Activated effector memory CD4-positive, alpha-beta T cell treated with Interleukin-2 at 50 U/mL for 16 hours (primary cell): ENCODE results near the gene TMEM181.
"Not testable (repeated sequence)": the region's sequence is repeated elsewhere in the genome, so short reads cannot be mapped to it uniquely, and the experiment has no call there.

Experiments used
- DNase-seq: peaks from one replicate; pipeline ENCODE4 v3.0.0-alpha.2; 2020

Gene TMEM181

DNA sequence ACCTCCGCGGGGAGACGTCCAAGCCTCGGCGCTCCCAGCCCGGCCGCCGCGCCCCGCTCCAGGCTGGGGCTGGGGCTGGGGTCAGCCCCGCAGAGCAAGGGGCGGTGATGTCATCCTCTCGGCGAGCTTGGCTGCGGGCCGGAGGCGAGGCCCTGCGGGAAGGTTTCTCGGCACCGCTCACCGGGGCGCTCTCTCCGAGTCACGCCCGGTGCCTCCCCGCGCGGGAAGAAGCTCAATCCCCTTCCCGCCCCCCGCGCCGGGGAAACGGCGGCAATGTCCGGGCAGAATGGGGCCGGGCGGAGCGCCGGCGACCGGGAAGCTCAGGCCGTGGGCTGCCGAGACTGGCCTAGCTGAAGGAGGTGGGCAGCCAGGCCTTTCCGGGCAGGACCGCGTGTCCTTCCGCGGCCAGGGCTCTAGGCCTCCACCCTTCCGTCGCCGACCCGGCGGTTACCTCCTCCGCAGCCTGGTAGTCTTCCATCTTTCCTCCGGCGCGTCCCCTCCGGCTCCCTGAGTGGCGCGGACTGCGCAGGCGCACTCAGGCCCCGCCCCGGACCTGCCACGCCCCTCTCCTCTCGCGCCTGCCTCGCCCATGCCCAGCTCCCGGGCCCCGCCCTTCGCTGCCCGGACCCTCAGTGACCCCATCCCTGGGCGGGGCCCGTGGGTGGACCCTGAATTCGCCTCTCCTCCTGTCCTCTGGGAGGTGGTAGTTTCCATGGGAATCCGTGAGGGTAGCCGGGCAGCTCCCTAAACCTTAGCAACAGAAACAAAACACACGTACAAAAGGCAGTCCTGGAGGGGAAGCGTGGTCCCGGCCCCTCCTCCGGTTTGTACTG is 84.6 kb downstream of the TMEM181 start, which contains the start of gene DYNLT1:
Gene DYNLT1 (minus strand): TSS at position 513 of the 833 bp plus-strand sequence. CDS start 35 bp downstream, at position 478.
- DNase-seq = peak; percentile 79

- DNase-seq = no peak
These were observed 85.5 kb downstream of the TMEM181 start for GRCh38 chr6:158645064-158646022.

DNA sequence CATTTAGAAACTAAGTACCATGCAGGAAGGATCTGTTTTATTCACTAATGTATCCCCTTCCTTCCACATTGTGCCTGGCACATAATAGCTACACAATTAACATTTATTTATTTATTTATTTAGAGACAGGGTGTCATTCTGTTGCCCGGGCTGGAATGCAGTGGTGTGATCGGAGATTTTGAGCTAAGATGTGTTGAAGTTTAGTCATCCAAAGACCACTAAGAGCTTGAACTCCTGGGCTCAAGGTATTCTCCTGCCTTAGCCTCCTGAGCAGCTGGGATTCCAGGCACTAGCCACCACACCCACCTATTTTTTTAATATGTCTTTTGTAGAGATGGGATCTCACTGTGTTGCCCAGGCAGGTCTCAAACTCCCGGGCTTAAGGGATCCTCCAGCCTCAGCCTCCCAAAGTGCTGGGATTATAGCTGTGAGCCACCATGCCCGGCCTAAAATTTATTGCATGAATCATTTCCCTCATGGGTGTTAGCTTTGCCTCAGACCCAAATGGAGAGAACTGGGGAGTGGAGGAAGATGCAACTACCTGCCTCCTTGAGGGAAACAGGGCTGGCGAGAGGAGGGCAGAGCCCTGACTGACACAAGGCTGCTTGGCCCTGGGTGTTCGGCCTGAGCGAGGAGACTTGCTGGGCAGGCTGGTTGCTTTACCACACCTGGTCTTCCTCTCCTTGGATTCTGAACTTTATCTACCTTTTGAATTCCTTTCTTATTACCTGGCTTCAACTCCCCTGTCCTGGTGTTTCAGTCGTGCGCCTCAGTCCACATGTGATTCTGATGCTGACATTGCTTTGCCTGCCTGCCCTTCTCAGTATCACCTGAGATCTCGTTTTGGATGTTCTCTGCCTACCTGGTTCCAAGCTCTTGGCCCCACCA is 86.4 kb downstream of the TMEM181 start:
- no peak for DNase-seq

DNA sequence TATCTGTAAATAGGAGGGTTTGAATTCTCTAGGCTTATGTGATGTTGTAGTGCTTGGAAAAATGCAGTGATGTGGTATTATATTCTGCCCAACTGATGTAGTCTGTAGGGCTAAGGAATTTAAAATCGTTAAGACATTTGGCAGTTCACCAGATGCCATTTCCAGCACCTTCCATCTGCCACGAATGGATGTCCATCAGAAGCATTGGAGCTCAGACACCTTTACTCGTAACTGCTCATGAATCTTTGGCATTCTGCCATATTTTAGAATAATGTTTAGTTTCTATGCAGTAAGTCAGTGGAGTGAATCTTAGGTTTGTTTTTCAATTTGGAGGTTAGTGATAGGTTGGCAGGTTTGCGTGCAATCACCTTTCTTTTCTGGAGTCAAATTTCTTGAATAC is 87.6 kb downstream of the TMEM181 start:
- no peak for DNase-seq

DNA sequence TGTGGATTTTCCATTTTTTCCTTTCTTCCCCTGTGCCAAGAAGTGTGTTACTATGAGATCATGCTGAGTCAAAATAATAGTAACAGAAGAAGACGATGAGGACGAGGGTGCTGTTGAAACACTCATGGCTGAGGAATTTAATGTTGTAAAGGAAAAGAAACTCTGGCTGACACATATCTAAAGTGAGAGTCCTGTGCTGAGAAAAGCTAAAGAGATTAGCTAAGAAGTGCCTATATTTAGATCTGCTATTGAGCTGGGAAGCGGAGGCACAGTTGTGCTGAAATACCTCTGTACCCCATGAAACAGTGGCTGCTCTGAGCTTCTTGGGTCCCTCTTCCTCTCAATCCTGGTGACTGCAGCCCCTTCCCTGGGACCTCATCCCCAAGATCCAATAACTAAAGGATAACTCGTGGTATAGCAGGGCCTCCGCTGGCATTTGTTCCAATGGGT is 88.8 kb downstream of the TMEM181 start:
- no peak for DNase-seq

DNA sequence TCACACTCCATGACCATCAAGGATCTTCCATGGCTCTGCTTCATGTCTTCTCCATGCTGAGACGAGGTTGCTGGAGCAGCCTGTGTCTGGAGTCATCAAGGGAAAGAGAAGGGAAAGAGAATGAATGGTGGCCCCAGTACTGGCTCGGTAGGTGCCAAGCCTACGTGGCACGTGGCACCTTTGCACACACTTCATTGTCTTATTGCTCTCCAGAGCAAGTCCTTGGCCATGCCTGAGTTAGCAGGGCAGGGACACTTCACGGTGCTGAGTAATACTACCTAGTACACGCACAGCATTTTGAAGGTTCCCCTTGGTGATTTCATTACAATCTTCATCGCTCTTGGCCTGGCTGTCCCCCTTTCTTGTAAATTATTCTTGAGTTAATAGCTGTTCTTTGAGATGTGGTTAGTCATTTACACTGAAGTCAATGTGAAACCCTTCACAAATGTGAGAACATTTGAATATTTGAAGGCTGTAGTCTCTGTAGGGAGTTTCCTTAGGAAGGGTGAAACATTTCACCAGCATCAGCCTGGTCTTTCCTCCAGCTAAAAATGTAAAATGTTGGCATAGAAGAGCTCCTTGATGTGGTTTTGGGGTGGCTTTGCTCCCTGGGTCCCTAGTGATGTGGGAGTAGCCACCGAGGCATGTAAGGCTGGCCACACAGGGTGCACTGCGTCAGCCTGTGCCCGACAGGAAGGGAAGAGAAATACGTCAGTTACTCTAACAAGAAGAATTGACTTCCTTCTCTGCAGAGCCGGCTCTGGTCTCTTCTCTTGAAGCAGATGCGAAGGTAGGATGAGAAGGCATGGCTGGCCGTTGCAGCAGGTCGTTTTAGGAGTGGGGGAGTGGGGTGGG is 89.6 kb downstream of the TMEM181 start, which contains the start of gene SYTL3:
Gene SYTL3 (plus strand): TSS at position 766 of the 855 bp plus-strand sequence. CDS start 13,215 bp downstream, outside the sequence.
- peak; percentile 56 for DNase-seq

DNA sequence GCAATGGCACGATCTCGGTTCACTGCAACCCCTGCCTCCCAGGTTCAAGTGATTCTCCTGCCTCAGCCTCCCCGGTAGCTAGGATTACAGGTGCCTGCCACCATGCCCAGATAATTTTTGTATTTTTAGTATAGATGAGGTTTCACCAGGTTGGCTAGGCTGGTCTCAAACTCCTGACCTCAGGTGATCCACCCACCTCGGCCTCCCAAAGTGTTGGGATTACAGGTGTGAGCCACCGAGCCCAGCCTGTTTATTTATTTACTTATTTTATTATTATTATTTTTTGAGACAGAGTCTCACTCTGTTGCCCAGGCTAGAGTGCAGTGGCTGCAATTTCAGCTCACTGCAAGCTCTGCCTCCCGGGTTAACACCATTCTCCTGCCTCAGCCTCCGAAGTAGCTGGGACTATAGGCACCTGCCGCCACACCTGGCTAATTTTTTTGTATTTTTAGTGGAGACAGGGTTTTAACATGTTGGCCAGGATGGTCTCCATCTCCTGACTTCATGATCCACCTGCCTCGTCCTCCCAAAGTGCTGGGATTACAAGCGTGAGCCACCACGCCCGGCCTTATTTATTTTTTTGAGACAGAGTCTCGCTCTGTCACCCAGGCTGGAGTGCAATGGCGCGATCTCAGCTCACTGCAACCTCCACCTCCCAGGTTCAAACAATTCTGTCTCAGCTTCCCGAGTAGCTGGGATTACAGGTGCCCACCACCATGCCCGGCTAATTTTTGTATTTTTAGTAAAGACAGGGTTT is 92.3 kb downstream of the TMEM181 start:
- DNase-seq = not testable (repeated sequence)

DNA sequence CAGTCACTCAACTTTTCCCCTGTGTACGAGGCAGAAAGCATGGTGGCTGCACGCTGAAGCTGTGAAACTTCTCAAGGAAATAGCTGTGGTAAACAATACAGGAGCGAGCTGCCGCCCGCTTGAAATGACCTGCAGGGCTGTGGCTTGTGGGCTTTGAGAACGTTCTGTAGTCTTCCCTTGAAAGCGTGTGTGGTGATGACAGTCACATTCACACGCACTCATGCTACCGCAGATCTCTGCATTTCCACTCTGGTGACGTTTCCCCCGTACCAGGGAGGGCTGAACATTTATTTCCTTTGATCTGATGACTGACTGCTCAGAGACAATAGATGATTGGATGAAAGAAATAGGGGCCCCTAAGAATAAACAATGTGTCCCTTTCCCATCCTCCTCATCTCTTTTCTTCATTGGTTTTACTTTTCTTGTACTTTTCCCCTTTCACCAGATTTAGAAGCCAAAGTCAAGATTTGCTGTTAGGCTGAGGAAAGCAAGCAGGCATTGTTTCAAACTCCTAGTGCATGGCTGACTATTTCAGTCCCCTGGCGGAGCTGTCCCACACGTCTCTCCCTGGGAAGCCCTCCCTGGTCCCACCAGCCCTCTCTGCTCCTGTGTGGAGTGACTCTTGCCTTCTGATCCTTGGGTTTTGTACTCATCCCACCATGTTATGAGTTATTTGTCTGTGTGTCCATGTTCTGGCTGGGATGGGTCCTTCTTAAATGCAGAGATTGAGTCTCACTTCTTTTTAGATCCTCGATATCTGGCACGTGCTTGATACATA is 93.9 kb downstream of the TMEM181 start:
- peak; percentile 82 for DNase-seq

GRCh38 chr6:158654498-158654897 is 94.6 kb downstream of the TMEM181 start:
- no peak for DNase-seq

- DNase-seq = no peak
These were observed 95.1 kb downstream of the TMEM181 start for GRCh38 chr6:158654960-158655489.

DNA sequence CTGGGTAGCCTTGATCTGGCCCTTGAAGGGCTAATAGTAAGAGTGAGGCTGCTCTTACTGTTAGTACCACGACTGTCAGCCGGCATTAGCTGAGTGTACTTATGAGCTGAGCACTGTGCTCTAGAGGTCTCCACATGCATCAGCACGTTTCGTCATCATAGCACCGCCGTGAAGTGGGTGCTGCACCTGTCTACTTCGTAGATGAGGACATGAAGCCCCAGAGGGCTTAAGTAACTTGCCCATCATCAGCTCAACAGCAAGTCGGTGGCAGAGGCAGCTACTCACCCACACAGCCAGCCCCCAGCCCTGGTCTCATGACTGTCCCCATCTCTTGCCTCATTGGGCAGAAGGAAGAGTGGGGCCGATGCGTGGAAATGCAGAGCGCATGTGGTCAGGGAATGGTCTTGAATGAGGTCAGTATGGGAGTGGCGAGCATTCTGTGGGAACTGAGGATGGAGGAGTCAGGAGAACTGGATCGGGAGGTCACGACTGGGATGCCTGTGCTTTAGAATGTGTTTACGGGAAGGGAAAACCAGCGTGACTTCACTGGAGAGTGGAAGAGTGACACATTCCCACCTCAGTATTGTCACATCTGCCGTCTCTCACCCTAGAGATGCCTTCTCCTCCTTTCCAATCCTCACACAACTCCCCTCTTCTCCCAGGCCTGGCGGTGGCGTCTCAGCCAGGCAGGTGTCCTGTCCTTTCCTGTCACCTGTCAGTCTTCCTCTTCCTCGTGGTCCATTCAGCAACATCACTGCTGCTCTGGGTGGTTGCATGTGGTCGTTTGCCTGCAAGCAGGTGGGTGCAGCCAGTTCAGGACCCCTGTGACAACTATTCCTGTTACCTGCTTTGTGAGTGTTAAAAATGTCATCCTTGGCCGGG is 95.9 kb downstream of the TMEM181 start:
- DNase-seq = no peak

GRCh38 chr6:158656986-158657385 is 97.1 kb downstream of the TMEM181 start:
- not testable (repeated sequence) for DNase-seq

- peak; percentile 39 for DNase-seq
These were observed 100.5 kb downstream of the TMEM181 start for GRCh38 chr6:158660333-158660754.

DNA sequence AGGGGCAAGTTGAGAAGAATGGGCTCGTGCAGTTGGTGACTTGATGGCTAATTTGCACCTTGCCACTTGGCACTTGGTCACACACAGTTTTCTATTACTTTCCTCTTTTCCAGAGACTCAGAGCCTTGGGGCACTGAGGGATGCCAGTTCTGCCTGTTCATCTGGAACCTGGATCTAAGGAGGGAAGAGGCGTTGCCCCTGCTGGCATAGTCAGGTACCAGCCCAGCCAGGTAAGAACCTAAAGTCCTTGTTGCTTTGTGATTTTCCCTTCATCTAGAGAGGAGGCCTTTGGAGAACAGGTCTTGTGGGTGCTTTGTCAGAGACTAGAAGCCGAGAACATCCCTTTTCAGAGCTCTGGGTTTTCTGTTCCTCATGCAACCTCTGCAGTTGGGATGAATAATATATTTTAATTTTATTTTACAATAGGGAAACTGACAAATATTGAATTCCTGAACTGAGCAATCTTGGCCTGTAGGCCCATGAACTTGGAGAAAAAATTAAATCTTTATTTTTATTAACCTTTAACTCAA is 101.3 kb downstream of the TMEM181 start:
- no peak for DNase-seq

DNA sequence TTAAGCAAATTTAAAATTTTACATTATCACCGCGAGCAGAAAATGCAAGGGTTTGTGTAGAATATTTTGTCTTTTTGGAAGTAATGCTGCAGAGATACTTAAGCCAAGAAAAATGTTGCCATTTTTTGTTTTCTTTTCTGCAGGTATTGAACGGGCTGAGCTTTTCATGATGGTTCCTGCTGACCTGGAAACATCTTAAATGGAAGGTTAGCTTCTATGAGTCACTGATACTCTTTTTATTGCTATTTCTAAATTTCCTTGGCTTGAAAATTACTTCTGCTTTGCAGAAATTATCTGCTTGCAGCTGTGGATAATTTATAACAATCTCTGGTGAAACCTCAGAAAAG is 102.7 kb downstream of the TMEM181 start:
- no peak for DNase-seq

DNA sequence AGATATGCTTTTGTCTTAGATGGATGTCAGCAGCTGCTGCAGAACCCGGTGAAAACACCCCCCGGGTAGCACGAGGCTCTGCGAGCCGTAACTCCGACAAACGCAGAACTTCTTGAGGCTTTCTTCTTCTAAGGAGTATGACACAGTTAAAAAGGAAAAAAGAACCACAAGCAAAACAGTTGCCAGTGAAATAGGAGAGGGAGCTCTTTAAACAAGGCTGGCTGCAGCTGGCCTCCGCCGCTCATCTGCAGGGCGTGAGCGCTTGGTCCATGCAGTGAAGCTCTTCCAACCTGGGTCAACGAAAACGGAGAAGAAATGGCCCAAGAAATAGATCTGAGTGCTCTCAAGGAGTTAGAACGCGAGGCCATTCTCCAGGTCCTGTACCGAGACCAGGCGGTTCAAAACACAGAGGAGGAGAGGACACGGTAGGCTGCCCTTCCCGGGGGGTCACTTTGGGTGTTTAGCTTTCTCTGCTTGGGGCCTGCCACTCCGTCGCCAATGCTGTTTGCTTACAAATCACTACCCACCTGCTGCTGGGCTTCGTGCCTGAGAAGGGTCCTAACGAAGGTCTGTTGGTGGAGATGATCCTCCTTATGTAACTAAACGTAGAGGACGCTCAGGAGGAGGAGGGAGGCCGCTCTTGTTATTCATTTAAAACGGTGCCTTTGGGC is 103.2 kb downstream of the TMEM181 start:
- DNase-seq = no peak

DNA sequence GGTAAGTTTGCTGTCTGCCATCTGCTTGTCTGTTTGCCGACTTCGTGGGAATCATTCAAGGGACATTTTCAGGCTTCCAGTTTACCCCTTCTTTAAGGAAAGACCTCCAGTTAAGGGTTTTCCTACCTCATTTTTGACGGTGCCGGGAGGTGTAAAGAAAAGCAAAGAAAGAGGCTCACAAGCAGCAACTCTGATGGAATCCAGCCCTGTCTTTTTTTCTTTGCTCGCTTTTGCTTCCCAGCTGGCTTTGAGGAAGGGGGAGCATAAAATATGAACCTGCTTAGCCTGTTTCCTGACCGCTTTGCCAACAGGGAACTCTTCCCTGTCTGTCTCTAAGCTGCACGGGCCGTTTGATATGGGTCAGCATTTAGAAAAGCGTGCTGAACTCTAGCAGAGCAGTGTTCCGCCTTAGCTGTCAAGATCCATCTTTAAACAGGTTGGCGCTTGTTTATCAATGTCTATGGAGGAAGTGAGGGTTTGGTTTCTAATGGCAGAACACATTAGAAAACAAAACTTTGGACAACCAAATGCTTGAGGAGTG is 103.8 kb downstream of the TMEM181 start:
- DNase-seq = no peak
